ENCODE measurements around the gene ZNF488.

Gene ZNF488

DNA sequence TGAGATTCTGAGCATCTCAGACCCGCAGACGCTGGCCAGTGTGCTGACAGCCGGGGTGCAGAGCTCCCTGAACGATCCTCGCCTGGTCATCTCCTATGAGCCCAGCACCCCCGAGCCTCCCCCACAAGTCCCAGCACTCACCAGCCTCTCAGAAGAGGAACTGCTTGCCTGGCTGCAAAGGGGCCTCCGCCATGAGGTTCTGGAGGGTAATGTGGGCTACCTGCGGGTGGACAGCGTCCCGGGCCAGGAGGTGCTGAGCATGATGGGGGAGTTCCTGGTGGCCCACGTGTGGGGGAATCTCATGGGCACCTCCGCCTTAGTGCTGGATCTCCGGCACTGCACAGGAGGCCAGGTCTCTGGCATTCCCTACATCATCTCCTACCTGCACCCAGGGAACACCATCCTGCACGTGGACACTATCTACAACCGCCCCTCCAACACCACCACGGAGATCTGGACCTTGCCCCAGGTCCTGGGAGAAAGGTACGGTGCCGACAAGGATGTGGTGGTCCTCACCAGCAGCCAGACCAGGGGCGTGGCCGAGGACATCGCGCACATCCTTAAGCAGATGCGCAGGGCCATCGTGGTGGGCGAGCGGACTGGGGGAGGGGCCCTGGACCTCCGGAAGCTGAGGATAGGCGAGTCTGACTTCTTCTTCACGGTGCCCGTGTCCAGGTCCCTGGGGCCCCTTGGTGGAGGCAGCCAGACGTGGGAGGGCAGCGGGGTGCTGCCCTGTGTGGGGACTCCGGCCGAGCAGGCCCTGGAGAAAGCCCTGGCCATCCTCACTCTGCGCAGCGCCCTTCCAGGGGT is 35.2 kb downstream of the ZNF488 start:
- DNase-seq (ENCODE audit: low read depth in 2 of 2), result no peak

DNA sequence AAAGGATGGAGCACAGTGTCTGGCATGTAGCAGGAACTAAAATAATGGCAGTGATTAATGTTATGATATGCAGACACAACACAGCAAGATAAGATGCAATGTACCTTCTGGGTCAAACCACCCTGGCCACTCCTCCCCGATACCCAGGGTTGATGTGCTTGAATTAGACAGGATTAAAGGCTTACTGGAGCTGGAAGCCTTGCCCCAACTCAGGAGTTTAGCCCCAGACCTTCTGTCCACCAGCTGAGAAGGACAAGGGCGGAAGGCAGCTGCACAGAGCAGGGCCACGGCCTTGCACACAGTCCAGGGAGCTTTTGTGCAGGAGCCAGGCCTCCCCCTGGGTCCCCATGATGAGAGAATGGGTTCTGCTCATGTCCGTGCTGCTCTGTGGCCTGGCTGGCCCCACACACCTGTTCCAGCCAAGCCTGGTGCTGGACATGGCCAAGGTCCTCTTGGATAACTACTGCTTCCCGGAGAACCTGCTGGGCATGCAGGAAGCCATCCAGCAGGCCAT is 35.9 kb downstream of the ZNF488 start, which contains the start of gene RBP3:
RBP3 (plus strand) TSS at position 226 of the 514 bp plus-strand sequence; CDS start at position 348, 122 bp downstream.
- DNase-seq (ENCODE audit: low read depth in 2 of 2), result no peak

GRCh38 chr10:47347303-47347675 is 36.8 kb downstream of the ZNF488 start:
- DNase-seq (ENCODE audit: low read depth in 2 of 2), result no peak

GRCh38 chr10:47346581-47347302 is 37.4 kb downstream of the ZNF488 start:
- no peak for DNase-seq (ENCODE audit: low read depth in 2 of 2)

DNA sequence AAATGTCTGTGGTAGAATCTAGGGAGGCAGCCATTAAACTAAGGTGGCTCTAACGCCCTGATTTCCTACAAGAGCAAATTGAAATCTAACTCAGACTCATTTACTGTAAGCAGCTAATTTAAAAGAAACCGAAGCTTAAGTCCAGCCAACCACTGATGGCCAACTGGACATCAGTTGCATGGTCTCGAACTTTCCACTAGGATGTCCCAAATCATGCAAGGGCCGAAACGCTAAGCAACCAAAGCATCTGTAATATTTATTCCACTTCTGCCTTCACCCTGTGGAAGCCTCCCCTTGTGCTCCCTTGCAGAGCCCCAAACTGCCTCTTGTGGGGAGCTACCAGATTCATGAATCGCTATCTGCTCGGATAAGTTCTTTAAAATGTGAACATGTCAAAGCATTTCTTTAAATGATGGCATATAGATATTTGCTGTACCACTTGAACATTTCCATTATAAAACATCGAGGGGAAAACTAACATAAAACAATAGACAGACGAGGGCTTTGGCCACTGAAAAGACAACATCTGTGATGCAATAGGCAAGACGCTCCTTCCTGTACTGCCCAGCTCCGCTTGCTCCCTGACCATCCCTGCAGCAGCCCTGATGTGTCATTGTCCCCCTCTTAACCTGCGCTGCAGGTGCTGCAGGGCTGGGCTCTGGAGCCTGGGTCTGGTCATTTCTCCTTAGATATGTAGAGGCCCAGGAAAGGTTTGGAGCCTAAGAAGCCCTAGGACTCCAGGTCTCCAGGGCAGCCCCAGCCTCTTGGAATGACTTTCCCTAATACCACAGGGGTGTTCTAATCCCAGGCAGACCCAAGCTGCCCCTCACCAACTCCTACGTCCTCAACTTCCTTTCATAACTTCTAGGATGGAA is 38.9 kb downstream of the ZNF488 start:
- no peak for DNase-seq (ENCODE audit: low read depth in 2 of 2)

GRCh38 chr10:47340608-47341170 is 43.4 kb downstream of the ZNF488 start:
- DNase-seq (ENCODE audit: low read depth in 2 of 2), result peak; percentile 34 to 40

DNA sequence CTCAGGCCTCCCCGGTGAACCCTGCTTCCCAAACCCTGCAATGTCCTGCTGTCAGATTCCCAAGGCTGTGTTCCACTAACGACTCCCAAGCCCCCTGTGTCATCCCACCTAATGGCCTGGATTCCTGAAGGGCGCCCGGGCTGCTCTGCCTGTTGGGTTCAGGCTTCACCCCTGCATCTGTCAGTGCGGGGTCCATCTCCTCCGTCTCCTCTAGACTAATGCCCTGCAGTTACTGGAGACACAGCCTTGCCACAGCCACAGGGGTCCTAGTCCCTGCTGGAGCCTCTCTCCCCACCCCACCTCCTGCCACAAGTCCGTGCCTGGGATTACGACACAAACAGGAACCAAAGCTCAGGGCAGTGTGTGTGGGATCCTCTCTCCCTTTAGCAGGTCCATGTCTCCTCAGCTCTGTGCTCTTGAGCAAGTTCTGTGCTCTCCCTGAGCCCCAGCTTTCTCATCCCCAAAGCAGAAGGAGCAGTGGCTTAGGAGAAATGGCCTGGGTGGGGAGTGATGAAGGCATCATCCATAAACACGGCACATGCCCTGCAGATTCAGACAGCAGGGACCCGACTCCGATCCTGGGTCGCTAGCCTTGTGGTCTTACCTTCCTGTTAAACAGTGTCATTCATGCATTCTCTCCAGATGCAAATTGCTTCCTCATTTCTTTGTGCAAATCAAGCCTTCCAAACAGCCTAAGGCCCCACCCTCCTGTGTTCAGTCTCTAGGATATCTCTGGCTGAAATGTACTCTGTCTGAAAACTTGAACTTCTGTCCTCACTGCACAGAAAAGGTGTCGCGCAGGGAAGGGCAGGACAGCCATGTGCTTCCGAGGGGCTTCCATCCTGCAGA is 44.1 kb downstream of the ZNF488 start:
- DNase-seq (ENCODE audit: low read depth in 2 of 2), result no peak

DNA sequence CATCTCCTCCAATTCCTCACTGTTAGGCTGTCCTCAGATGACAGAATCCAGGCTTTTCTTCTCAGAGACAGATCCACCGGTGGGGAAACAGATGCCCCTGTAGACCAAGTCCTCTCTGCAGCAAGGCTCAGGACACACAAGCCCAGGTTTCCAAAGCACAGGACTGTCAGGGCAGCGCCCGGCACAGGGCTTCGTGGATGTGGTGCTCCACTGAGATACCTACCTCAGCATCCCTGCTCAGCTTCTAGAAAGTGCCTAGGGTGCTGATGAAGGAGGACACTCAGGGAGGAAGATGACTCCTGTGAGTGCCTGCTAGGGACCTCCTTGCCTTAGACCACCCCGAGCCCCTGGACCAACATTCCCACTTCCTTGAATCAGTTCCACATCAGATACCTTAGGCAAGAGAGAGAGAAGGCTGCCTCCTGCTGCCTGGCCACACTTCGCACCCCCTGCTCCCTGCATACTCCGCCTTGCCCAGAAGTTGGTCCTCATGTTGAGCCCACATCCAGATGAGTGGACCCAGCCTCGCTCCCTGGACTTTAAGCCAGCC is 44.8 kb downstream of the ZNF488 start:
- DNase-seq (ENCODE audit: low read depth in 2 of 2), result no peak

- no peak for DNase-seq (ENCODE audit: low read depth in 2 of 2)
These were observed 46.8 kb downstream of the ZNF488 start for GRCh38 chr10:47337310-47337709.

DNA sequence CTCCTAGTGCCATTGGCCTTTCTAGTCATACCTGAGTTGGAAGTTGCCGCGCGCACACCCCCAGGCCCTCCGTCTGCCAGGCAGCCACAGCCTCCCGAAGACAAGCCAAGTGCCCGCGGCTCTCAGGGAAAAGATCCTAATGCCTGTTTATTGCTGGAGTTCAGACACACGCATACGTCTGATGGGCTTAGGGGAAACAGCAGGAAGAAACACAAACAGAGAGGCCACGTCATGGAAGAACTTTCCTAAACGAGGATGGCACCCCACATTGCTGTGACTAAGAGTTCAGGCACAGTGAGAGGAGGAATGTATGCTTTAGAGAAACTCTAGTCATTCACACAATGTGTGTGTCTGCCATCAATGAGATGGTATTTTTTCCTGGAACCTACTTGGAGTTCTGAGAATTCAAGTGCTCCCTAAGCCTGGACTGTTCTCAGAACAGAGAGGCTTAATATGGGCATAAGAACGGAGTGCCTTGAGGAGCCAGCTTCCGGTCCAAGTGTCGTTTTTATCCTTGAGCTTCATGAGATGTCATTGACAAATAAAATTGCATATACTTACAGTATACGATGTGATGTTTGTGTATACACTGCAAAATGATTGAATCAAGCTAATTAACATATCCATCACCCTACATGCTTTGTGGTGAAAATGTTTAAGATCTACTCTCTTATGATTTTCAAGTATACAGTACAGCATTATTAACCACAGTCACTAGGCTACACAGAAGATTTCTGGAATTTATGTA is 47.5 kb downstream of the ZNF488 start:
- DNase-seq (ENCODE audit: low read depth in 2 of 2), result no peak

- DNase-seq (ENCODE audit: low read depth in 2 of 2), result no peak
These were observed 48.2 kb downstream of the ZNF488 start for GRCh38 chr10:47335906-47336305.

- no peak for DNase-seq (ENCODE audit: low read depth in 2 of 2)
These were observed 49.4 kb downstream of the ZNF488 start for GRCh38 chr10:47334466-47335295.

DNA sequence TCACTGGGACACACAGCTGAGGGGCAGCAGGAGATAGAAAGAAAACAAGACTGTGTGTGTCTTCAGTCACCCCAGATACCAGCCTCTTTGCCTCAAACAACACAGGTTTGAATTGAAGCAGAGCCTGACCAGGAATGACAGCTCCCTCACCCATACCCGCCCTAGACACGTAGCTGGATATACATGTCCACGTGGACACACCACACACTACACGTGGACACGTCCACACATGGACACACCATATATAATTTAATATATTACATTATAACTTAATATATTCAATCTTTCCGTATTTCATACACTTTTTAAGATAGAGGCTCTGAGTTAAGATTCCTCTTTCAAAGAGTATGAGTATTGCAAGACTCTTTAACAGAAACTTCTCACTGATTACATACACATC is 50.6 kb downstream of the ZNF488 start:
- DNase-seq (ENCODE audit: low read depth in 2 of 2), result no peak

GRCh38 chr10:47332946-47333345 is 51.1 kb downstream of the ZNF488 start:
- no peak for DNase-seq (ENCODE audit: low read depth in 2 of 2)

DNA sequence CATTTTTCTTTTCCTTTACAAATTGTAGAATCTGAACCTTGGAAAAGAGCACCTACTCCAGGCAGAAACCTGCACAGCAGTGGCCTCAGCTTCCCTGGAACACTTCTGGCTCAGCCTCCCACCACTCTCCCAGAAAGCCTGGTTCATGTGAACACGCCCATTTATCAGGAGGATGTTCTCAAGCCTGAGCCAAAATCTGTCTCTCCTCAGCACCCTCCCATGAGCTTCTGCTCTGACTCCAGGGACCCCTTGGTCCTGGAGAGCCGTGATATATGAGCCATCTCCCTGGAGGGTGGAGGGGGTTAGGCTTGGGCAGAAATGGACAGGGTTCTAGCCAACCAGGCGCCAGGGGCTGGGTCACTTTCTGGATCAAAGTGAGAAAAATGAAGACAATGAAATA is 51.7 kb downstream of the ZNF488 start:
- no peak for DNase-seq (ENCODE audit: low read depth in 2 of 2)

DNA sequence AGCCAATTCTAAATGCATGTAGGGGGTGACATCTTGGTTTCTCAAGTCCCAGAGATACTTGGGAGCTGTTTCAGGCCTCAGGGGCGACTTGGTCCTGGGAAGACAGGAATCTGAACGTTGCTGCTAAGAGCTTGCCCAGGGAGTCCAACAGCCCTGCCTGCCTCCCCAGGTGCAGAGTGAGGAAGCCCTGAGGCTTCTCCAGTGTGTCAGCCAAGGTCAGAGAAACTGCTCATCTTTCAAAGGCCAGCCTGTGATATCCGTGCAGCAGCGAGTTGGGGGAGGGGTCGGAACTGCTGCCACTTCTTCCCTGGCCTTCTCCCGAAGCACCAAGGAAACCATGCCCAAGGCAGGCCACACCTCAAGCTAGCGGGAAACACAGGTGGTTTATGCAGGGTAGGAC is 52.1 kb downstream of the ZNF488 start:
- no peak for DNase-seq (ENCODE audit: low read depth in 2 of 2)

DNA sequence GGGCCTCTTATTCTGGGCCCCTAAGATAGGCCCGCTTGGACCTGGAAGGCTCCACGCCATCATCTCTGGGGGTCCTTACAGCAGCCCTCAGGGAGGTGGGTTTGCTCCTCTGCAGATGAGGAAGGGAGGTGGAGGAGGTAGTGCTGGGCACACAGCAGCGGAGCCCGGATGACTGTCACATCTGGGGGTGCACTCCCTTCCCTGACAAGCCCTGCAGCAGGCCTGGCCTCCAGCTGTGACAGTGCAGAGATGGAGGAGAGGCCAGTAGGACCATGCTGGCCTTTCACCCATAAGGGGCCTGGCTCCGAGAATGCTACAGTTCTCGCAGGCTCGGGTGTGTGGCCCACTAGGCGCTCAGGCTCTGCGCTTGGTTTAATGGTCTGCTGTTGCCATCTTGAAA is 52.6 kb downstream of the ZNF488 start:
- DNase-seq (ENCODE audit: low read depth in 2 of 2), result no peak

GRCh38 chr10:47330804-47331203 is 53.3 kb downstream of the ZNF488 start:
- DNase-seq (ENCODE audit: low read depth in 2 of 2), result no peak

- no peak for DNase-seq (ENCODE audit: low read depth in 2 of 2)
These were observed 53.7 kb downstream of the ZNF488 start for GRCh38 chr10:47330366-47330765.

Measured in stimulated activated CD8-positive, alpha-beta memory T cell treated with anti-CD3 and anti-CD28 coated beads, Interleukin-7, amount 100 ng/mL, for 4 hours (primary cell).